HG03060 (cell line): ENCODE data around the gene DUS1L.

Source experiments
- ATAC-seq: cut with Tn5 transposase; IDR thresholded peaks from one replicate; pipeline ENCODE4 v1.9.1; 2021; ENCODE audit warnings: low read depth, moderate number of reproducible peaks; ENCODE audit not compliant: unreplicated experiment

Gene DUS1L

DNA sequence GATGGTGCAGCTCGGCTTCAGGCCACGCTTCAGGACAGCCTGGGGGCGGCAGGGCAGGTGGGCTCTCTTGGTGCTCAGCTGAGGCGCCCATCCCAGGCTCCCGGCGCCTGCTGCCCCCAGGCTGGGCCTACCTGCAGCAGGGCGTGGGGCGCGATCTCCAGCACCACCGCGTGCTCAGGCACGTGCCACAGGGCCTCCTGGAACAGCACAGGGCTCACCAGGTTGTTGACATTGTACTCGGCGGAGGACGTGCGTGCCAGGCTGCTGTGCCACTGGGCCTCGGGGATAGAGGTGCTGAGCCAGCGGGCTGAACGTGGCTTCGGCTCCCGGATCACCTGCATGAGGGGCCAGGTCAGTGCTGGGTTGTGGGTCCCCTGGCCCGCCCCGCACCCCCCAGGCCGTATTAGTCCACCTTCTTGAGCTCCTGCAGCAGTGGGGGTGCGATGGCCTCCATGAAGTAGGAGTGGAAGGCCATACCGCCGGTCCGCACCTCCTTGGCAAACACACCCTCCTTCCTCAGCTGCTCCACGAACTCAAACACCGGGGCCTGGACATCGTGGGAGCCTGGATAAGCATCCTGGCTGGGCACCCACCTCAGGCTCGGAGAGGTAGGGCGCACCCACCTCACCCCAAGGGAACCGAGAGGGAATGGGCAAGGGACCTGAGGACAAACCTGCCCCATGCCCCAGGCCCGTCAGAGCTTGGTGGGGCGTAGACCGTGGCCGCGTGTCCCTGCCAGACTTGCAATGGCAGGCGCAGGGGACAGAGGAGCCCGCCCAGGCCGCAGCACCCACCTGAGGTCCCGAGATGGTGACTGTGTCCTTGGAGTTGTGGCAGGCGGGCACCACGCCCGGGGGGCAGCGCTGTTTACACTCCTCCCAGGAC, 23.5 kb upstream of the DUS1L start:
- no peak for ATAC-seq

DNA sequence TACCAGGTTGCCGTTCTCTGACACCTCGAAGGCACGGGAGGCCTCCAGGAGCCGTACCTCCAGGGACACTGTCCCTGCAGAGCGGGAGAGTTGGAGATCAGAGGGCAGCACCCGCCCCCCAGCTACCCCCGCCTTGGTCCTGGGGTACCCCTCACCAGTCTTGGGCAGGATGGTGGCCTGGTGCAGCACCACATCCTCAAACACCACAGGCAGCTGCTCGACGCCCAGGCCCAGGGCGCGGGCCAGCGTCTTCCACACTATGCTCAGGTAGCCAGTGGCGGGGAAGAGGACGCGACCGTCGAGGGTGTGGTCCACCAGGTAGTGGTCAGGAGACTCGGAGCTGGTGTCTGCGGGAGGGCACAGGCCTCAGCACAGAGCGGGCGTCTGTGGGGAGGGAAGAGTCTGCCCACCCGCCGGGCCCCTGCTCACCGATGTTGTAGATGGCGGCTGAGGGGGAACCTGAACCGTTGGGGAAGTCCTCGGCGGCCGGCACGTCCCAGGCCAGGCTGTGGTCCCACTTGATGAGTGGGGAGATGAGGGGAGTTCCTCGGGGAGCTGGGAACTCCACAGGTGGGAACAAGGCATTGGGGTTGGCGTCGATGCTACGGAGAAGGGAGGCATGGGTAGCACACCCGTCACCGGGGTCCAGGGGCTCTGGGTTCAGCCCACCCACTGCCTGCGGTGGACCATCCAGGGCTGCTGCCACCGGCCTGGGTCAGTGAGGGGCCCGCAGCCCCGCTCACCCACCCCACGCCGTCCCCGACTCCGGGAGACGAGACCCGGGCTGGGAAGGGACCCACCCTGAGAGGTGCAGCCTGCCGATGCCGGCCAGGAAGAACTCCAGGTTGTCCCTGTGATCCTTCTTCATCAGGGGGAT, 22.6 kb upstream of the DUS1L start:
- ATAC-seq: no peak

DNA sequence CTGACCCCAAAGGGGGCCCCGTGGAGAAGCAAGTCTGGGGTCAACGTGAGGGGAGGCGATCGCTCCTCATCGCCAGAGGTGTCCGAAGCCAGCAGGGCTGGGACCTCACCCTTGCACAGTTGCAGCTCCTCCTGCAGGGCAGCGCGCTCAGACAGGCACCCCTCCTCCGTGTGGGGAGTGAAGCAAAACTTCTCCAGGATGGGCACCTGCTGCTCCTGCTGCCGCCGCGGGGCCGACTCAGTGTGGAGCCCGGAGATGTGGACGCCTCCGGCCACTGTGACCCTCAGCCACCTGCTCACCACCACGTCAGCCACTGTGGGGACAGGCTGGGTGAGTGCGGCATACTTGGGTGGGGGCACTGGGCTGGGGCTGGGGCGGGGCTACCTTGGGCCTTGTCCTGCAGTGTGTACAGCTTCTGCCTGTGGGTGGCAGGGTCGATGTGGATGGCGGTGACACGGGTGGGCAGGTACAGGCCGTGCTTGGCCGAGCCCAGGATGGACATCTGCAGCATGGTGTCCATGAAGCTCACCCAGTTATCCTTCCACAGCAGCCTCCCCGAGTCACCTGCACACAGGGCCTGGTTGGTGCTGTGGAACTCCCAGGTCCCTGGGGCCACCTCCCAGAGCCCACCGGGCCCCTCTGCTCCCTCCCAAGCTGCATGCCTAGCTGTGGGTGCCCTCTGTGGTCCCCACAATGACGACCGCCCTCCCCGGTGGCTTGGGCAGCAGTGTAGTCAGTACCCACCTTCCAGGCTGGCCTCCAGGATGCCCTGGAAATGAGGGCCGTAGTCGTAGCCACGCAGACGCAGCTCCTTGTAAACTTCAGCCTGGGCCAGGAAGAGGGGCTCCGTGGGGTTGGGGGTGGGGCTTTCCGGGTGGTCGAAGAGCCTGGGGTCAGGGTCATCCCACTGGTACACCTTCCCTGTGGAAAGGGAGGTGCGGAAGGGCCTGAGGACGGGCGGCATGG, 21.6 kb upstream of the DUS1L start:
- ATAC-seq: no peak

DNA sequence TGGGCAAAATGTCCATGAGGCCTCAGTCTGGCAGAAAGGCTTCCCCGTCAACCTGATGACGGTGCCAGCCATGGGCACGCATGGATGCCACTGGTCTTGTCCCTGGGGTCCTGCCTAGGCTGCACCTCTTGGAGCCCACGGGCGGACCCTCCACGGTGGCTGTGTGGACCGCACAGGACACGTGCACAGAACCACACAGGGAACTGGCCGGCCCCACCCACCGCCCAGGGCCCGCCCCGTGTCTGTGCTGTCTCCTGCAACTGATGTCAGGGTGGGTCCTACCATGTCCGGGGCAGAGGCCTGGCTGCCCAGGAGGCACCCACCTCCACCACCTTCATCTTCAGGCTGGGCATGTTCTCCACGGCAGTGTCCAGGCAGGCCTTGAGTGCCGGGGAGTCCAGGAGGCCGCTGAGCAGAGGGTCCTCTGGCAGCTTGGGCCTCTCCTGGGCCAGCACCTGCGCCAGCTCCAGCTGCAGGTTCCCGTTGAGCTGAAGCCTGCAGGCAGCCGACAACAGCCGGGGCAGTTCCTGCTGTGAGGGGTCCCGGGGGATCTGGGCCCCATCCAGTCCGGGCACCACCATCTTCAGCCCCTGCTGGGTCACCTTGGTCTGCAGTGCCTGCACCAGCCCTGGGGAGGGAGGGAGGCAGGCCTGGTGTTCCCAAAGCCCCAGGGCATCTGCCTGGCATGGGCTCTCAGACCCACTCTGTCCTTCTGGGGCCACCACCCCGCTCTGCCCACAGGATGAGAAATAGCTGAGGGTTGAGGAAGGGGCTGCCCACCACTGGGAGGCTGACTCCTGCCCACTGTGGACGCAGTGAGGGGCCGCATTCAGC, 20.5 kb upstream of the DUS1L start:
- no peak for ATAC-seq

DNA sequence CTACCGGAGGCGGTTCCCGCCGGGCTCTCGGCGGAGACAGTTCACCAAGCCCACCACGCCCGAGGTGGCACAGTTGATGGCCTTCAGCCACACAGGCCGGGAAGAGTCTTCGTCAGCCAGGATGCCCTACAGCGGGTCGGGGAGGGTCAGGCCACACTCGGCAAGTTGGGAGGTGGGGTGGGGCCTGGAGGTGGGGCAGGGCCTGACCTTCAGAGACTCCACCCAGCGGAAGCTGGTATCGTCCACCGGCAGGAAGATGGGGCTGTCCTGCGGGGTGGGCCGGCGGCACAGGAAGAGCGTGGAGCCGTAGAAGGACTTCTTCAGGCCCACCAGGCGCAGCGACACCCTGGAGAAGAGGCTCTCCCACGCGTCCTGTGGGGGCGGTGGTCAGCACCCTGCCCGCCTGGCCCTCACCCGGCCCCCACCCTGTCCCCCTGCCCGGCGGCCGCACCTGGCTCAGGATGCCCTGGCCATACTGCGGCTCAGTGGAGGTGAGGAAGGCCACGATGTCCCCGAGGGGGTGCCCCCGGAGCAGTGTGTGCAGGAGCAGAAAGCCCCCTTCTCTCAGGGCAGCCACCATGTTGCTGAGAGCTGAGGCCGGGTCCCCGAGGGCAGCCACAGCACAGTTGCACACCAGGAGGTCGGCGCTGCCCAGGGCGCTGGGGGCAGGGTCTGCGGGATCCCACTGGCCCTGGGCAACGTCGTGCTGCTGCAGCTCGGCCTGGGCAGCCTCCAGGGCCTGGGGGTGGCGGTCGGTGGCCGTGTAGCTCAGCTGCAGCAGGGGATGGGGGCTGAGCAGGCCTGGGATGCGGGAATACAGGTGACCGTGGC, 19.6 kb upstream of the DUS1L start:
- no peak for ATAC-seq

DNA sequence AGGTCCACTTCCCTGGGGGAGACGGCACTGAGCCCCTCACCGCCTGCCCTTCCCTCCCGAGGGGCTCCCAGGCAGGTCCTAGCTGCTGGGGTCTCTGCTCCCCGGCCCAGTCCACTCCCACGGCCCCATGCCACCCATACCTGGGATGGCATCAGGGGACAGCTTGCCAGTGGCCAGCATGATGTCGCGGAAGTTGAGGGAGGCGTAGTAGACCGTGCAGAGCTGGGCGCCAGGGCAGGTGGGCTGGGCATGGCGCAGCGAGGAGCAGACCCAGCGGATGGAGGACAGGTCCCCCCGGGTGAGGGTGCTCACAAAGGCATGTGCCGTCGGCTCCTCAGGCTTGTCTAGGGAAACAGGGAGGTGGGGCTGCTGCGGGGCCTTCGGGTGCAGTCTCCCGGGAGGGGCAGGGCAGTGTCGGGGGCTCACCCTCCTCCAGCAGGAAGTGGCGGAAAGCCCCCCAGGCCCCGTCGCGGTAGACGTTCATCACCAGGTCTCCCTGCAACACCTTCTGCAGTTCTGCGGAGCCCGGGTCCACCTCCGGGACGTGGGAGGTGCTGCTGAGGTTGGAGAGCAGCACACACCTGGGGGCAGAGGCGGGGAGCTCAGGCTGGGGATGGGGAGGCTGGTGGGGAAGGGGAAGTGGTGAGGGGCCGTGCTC, 18.9 kb upstream of the DUS1L start:
- ATAC-seq: no peak

DNA sequence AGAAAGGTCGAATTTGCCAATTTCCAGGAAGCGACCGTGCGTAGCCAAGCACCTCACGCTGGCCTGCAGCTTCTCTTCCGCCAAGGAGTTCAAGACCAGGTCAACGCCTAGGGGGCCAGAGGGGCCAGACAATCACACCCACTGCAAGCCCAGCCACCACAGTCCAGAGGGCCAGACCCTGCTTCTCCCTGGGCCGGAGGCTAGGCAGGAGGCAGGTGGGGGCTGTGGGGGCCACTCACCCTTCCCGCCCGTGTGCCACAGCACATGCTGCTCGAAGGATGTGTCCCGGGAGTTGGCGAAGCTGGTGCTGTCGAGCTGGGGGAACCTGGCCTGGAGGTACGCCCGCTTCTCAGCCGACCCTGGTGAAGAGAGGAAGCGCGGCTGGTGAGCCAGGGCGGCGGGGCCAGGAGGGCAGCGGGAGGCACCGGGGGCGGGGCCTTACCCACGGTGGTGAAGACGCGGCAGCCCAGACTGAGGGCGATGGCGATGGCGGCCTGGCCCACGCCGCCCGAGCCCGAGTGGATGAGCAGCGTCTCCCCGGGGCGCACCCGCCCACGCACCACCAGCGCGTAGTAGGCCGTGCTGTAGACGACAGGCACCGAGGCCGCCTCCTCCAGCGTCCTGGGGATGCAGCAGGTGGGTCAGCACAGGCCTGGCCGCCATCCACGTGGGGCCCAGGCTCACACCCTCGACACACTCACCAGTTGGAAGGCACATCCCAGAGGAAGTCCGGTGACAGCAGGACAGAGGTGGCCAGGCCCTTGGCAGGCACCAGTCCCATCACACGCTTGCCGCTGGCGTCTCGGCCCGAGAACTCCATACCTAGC, 18.1 kb upstream of the DUS1L start:
- no peak for ATAC-seq

DNA sequence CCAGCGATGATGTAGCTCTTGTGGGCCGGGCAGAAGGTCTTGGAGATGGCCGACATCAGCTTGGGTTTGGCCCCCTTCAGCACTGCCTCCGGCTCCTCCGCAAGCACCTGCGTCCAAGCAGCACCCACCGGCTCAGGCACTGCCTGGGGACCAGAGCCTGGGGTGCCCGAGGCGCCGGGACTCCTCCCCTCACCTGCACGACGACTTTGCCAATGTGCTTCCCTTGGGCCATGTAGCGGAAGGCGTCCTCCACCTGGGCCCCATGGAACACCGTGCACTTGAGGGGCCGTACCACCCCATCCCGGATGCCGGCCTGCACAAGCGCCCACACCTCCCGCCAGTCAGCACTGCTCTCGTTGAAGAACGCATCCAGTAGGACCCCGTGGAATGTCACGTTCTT, 17.4 kb upstream of the DUS1L start:
- ATAC-seq: no peak

DNA sequence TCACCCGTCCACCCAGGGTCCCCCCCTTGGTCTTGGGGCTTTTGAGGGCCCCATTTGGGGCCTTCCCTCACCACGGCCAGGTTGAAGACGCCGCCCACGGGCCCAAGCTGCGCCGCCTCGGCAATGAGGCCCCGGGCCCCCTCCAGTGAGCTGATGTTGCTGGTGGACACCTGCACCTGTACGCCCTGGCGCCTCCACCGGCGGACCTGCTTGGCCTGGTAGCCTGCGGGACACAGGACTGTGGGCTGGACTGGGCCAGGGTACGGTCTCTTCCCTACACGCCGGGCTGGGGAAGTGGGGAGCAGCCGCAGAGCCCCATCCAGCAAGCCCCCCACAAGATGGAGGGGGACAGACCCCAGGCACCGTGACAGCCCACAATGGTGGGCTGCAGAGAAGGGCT, 16.9 kb upstream of the DUS1L start:
- ATAC-seq: no peak

DNA sequence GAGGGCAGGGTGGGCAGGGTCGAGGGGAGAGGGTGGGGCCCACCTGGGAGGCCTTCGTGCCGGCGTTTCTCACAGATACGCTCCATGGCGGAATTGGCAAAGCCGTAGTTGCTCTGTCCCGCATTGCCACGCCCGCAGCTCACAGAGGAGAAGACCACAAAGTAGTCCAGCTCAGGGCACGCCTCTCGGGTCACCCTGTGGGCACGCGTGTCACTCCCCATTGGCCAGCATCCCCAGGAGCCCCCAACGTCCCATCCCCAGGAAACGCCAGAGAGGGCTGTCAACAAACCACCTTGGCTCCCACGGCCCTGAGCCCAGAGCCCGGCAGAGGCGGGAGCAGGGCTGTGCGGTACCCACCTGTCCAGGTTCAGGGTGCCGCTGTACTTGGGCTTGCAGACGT, 16.4 kb upstream of the DUS1L start:
- no peak for ATAC-seq

DNA sequence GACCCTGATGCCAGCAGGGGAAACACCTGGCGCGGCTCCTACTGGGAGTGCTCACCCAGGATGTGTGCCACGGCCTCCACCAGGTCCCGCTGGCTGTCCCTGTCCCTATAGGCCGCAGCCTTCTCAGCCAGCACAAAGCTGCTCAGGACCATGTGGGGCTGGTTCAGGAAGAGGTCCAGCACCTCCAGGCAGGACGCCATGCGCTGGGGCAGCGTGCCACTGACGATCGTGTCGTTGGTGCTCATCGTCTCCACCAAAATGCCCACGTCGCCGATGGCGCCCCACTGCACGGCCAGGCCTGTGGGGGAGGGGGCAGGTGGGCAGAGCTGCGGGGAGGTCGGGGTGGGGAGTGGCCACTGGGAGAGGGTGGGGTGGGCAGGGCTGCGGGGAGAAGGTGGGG, 15.9 kb upstream of the DUS1L start:
- ATAC-seq: no peak

DNA sequence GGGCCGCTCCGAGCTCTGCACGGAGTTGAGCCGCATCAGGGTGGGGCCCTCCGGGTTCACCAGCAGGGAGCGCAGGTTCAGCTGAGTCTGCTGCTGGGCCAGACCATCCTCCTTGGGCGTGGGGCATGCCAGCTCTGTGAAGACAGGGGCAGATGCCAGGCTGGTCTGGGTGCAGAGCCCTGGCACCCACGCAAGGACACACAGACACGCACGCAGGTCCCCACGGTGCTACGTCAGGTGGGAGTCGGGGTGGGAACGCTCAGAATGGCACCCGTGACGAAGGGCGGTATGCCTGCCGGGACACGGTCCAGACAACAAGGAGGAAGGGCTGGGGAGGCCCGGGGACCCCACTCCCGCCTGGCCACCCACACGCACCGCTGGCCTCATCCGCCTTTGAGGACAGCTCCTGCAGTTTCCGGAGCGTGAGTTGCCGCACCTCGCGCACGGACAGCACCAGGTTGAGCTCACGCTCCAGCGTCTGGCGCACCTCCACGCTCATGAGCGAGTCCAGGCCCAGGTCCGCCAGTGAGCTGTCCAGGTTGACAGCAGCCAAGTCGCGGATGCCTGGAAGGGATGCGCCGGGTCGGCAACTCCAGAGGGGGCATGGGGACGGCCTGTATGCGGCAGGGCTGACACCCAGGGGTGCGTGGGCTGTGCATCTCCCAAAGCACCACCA, 15.3 kb upstream of the DUS1L start:
- no peak for ATAC-seq

DNA sequence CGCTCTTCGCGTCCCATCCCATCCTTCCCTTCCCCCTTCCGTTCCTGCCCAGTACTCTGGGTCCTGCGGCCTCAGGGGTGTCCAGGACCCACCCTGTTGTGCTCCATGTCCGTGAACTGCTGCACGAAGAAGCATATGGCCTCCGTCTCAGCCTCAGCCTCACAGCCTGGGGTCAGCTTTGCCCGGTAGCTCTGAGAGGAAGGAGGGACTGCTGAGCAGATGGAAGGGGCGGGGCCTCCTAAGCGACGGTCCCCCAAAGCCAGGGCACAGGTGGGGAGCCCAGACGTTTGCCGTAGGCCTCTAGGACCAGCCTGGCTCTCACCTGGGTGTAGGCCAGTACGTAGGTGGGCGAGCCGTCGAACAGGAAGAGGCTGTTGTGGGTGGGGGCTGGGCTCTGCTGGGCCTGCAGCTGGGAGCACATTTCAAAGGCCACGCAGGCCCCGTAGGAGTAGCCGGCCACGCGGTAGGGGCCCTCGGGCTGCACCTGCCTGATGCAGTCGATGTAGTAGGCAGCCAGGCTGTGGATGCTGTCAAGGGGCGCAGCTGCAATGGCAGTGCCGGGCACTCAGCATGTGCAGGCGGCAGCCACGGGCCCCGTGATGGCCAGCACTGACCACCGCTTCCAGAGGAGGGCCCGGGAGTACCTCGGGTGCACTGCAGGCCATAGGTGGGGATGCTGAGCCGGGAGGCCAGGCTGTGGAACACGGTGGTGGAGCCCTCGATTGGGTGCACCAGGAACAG, 14.6 kb upstream of the DUS1L start:
- ATAC-seq: no peak

DNA sequence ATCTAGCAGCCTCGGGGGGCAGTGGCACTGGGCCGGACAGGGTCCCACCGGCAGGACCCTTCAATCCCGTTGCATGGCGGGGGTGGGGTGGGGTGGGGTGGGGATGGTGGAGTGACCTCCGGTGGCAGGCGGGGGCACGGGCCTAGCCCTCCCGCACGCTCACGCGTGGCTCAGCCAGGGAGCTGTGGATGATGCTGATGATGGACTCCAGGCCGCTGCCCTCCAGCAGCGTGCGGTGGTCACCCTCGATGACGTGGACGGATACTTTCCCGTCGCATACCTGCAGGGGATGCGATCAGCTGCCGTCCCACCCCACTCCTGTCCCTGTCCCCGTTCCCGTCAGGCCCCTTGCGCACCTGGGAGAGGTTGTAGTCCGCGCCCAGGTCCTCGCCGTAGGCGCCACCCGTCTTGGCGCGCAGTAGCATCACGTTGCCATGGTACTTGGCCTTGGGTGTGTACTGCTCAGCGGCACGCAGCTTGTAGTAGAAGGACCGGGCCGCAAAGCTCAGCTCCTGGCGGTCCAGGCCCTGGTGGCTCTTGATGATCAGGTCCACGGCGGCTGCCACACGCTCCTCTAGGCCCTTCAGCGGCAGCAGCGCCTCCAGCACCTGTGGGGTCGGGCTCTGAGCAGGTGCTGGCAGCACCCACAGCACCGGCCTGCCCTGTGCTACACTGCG, 13.5 kb upstream of the DUS1L start:
- ATAC-seq: no peak

DNA sequence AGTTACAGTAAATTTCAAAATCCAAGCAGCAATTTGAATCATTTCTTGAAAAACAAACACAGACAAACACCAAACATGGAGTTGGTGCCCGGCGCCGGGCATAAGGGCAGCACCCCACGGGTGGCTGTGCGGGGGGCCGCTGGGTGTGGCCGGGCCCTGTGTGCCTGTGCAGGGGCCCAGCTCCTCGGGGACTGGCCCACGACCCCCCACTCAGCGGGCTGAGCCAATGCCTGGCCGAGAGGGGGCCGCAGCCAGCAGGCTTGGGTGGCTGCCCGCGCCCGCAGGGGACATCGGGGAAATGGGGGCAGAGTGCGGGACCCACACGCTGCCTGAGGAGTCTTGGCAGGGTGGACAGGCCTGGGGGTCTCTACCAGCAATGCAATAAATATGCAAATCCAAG, 12.8 kb upstream of the DUS1L start:
- no peak for ATAC-seq
